Neural cell (in vitro differentiated cells): Measurements from ENCODE around the gene PDHX. TPM values are rescaled to one million over a fixed set of nuclear protein-coding genes. Genes with fewer than 3 reads are reported as not detected.
A peak's percentile ranks its signal among the peaks of the same experiment; 100 is the strongest.

Experiments used
- H2AFZ ChIP-seq: fragments of 200-600, 300-800 bp; sonication (generic), shearing (Covaris generic); 2 replicates; pipeline ENCODE4 v1.6.0; 2014; ENCODE audit warnings: low read depth, mild to moderate bottlenecking, antibody characterized with exemption, low read length, moderate library complexity
- H3F3A ChIP-seq: fragments of 200-600 bp; shearing (Covaris generic); 2 replicates; pipeline ENCODE4 v1.6.1; 2016; ENCODE audit warnings: mild to moderate bottlenecking, moderate library complexity, mixed read lengths, antibody characterized with exemption, low read length; ENCODE audit not compliant: insufficient read depth, poor library complexity, severe bottlenecking
- H3K27ac ChIP-seq: fragments of 200-600, 300-800 bp; sonication (generic), shearing (Covaris generic); 2 replicates; pipeline ENCODE4 v1.5.1; 2014; ENCODE audit warnings: mild to moderate bottlenecking, low read length, moderate library complexity
- H3K27me3 ChIP-seq: fragments of 300-800, 200-600 bp; sonication (generic), shearing (Covaris generic); 2 replicates; pipeline ENCODE4 v1.6.0; 2014; ENCODE audit warnings: mild to moderate bottlenecking, low read depth, low read length, moderate library complexity; ENCODE audit not compliant: insufficient read depth
- H3K36me3 ChIP-seq: fragments of 300-800, 200-600 bp; sonication (generic), shearing (Covaris generic); 2 replicates; pipeline ENCODE4 v1.5.1; 2014; ENCODE audit warnings: mild to moderate bottlenecking, antibody characterized with exemption, low read length, moderate library complexity; ENCODE audit not compliant: insufficient read depth
- H3K4me2 ChIP-seq: fragments of 300-800, 200-600 bp; sonication (generic), shearing (Covaris generic); 2 replicates; pipeline ENCODE4 v1.6.0; 2014; ENCODE audit warnings: mild to moderate bottlenecking, low read length
- H3K4me3 ChIP-seq: fragments of 300-800, 200-600 bp; sonication (generic), shearing (Covaris generic); 2 replicates; pipeline ENCODE4 v1.5.1; 2014; ENCODE audit warnings: mild to moderate bottlenecking, low read length, moderate library complexity
- H3K79me2 ChIP-seq: fragments of 200-600 bp; shearing (Covaris generic); replicated peaks from 2 replicates; pipeline ENCODE4 v1.6.0; 2014; ENCODE audit warnings: mild to moderate bottlenecking, low read length, moderate library complexity; ENCODE audit not compliant: insufficient read depth
- H3K9ac ChIP-seq: fragments of 300-800, 200-600 bp; sonication (generic), shearing (Covaris generic); 2 replicates; pipeline ENCODE4 v1.6.1; 2016; ENCODE audit warnings: mild to moderate bottlenecking, low read length, mixed read lengths
- H3K9me2 ChIP-seq: fragments of 200-600 bp; shearing (Covaris generic); 2 replicates; pipeline ENCODE4 v1.6.1; 2016; ENCODE audit warnings: mild to moderate bottlenecking, low read length, mixed read lengths; ENCODE audit not compliant: insufficient read depth
- H3K9me3 ChIP-seq: fragments of 200-600, 300-800 bp; sonication (generic), shearing (Covaris generic); 2 replicates; pipeline ENCODE4 v1.6.1; 2016; ENCODE audit warnings: mild to moderate bottlenecking, mixed run types, low read length, moderate library complexity, mixed read lengths
- H4K20me1 ChIP-seq: fragments of 200-600 bp; shearing (Covaris generic); 2 replicates; pipeline ENCODE4 v1.6.1; 2016; ENCODE audit warnings: mild to moderate bottlenecking, mixed run types; ENCODE audit not compliant: insufficient read depth
- CTCF ChIP-seq: fragments of 450-650 bp; IDR thresholded peaks from 2 replicates; pipeline ENCODE4 v1.5.1; 2014; ENCODE audit warnings: antibody characterized with exemption, mild to moderate bottlenecking, moderate library complexity; ENCODE audit not compliant: poor library complexity, severe bottlenecking
- EP300 ChIP-seq: fragments of 450-650 bp; conservative IDR thresholded peaks from 2 replicates; pipeline ENCODE4 v1.6.1; 2014; ENCODE audit warnings: antibody characterized with exemption, mild to moderate bottlenecking, moderate library complexity; ENCODE audit not compliant: poor library complexity, severe bottlenecking
- EZH2 ChIP-seq: fragments of 200-600, 300-800 bp; shearing (Covaris generic), sonication (generic); IDR thresholded peaks from 2 replicates; pipeline ENCODE4 v1.6.1; 2014; ENCODE audit warnings: antibody characterized with exemption, low read length, borderline replicate concordance, mild to moderate bottlenecking; ENCODE audit not compliant: insufficient read depth, poor library complexity, severe bottlenecking
- MXI1 ChIP-seq: fragments of 450-650 bp; conservative IDR thresholded peaks from 2 replicates; pipeline ENCODE4 v1.6.1; 2014; ENCODE audit warnings: antibody characterized with exemption, mild to moderate bottlenecking; ENCODE audit not compliant: poor library complexity, severe bottlenecking
- POLR2AphosphoS5 ChIP-seq: IDR thresholded peaks from 2 replicates; pipeline ENCODE4 v1.6.1; 2012
- RAD21 ChIP-seq: fragments of 450-650 bp; conservative IDR thresholded peaks from 2 replicates; pipeline ENCODE4 v1.6.1; 2014; ENCODE audit warnings: antibody characterized with exemption, mild to moderate bottlenecking, moderate library complexity
- REST ChIP-seq: IDR thresholded peaks from 2 replicates; pipeline ENCODE4 v1.6.1; 2012; ENCODE audit warnings: borderline replicate concordance
- SMC3 ChIP-seq: fragments of 450-650 bp; conservative IDR thresholded peaks from 2 replicates; pipeline ENCODE4 v1.6.1; 2014; ENCODE audit warnings: antibody characterized with exemption, mild to moderate bottlenecking, moderate library complexity; ENCODE audit not compliant: poor library complexity
- TAF1 ChIP-seq: IDR thresholded peaks from 2 replicates; pipeline ENCODE4 v1.6.1; 2012; ENCODE audit warnings: low read depth
- polyA minus RNA-seq: library from RNA; depleted of rRNA, polyadenylated mRNA; stranded (reverse); fragments of >200 nt; gene quantifications from 2 replicates; pipeline ENCODE4 v1.2.3, GENCODE V29; 2014
- polyA plus RNA-seq: library from polyadenylated mRNA; depleted of rRNA; stranded (reverse); fragments of >200 nt; gene quantifications from 2 replicates; pipeline ENCODE4 v1.2.3, GENCODE V29; 2014

PDHX gene
- polyA plus RNA-seq, result 53.6 and 59.8 TPM in 2 replicates
- 106 and 109 TPM in 2 replicates for polyA minus RNA-seq

- Histone ChIP-seq H3K79me2 (peaks cover 45% of the 10 kb centered on the region), H3K9ac (peak within 1 kb of the TSS; percentile 95), H3K4me3 (peak within 1 kb of the TSS; percentile 92), H3K9me3 (no peaks in the 10 kb centered on the region), H3F3A (no peaks in the 10 kb centered on the region), H3K36me3 (no peaks in the 10 kb centered on the region), H4K20me1 (no peaks in the 10 kb centered on the region), H2AFZ (peak within 1 kb of the TSS; percentile 91), H3K27ac (peak within 1 kb of the TSS; percentile 94), H3K27me3 (no peaks in the 10 kb centered on the region), H3K9me2 (no peaks in the 10 kb centered on the region), H3K4me2 (peak within 1 kb of the TSS; percentile 71)
- TF ChIP-seq RAD21 (no peak), CTCF (no peak), REST (peak; percentile 24), SMC3 (peak; percentile 8), TAF1 (no peak), EZH2 (no peak), EP300 (peak; percentile 23), MXI1 (peak; percentile 52), POLR2AphosphoS5 (peak; percentile 80)
Observed at GRCh38 chr11:34916015-34916842, at the start of gene PDHX, which contains the start of gene APIP. TSS of gene PDHX (plus strand) at chr11:34916618. CDS start at chr11:34916656, 38 bp downstream. TSS of gene APIP (minus strand) at chr11:34916379. CDS start at chr11:34916284, 95 bp downstream.

- no peaks in the 10 kb centered on the region for H3K79me2 ChIP-seq
- no peak overlapping the region for H3K27ac ChIP-seq
- no peaks in the 10 kb centered on the region for H3F3A ChIP-seq
- no peak overlapping the region for H3K4me3 ChIP-seq
- H3K4me2 ChIP-seq, result no peak overlapping the region
- H4K20me1 ChIP-seq, result no peaks in the 10 kb centered on the region
- TF ChIP-seq TAF1 (no peak), EP300 (no peak), SMC3 (no peak), REST (no peak), RAD21 (no peak), POLR2AphosphoS5 (no peak), CTCF (no peak), MXI1 (no peak), EZH2 (no peak)
- no peak overlapping the region for H2AFZ ChIP-seq
- H3K9ac ChIP-seq, result no peak overlapping the region
- no peaks in the 10 kb centered on the region for H3K9me3 ChIP-seq
- no peaks in the 10 kb centered on the region for H3K27me3 ChIP-seq
- H3K36me3 ChIP-seq, result no peaks in the 10 kb centered on the region
- H3K9me2 ChIP-seq, result no peaks in the 10 kb centered on the region
Observed at GRCh38 chr11:34869425-34869824, 47.0 kb upstream of the PDHX start.
